Measurements from ENCODE around the gene KCNE1.
"Not testable (repeated sequence)": the region's sequence is repeated elsewhere in the genome, so short reads cannot be mapped to it uniquely, and the experiment has no call there.

GRCh38 chr21:34467333-34467732 lies 44.7 kb downstream of the KCNE1 start:
- not testable (repeated sequence) for TF ChIP-seq CTCF, POLR2A, EP300 (IDR thresholded peaks at IDR 0.05)
